Prostate gland (tissue), 2 donors: ENCODE results near the gene WDR48.

Source experiments
- CTCF ChIP-seq, 4 experiments: fragments of 200-600 bp in 2 of 4; fragments of 450-650 bp in 2 of 4; sonication (generic) in 2 of 4; IDR thresholded peaks; 1 replicate in 3 of 4; 2 replicates in 1 of 4; pipeline ENCODE4 v1.5.1; 2016 to 2019; ENCODE audit warnings: antibody characterized with exemption in 4 of 4, mild to moderate bottlenecking in 2 of 4, moderate library complexity in 2 of 4
- POLR2A ChIP-seq: fragments of 450-650 bp; IDR thresholded peaks from one replicate; pipeline ENCODE4 v1.6.1; 2016; ENCODE audit warnings: antibody characterized with exemption, mild to moderate bottlenecking

DNA sequence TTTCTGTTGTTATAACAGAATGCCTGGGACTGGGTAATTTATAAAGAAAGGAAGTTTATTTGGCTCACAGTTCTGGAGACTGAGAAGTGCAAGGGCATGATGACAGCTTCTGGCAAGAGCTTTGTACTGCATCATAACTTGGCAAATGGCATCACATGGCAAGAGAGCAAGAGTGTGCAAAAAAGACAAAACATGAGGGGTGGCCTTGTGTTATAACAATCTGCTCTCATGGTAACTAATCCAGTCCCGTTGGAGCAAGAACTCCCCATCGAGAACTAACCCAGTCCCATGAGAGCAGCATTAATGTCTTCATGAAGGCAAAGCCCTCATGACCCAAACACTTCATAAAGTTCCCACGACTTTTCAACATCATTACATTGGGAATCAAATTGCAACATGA lies 23.3 kb upstream of the WDR48 start:
- TF ChIP-seq POLR2A (no peak), CTCF (IDR thresholded peaks at IDR 0.05) (no peak)
